K562 (cell line): ENCODE data around the gene SLC48A1. TPM values are rescaled to one million over a fixed set of nuclear protein-coding genes. Genes with fewer than 3 reads are reported as not detected.

ENCODE experiments used
- ATAC-seq: fragments of 200-7000 bp; cut with Tn5 transposase; 3 replicates; pipeline ENCODE4 v1.9.1; 2020; ENCODE audit warnings: moderate library complexity
- BruUV-seq: library from RNA; stranded (reverse); fragments of 400-500 nt; replicated peaks from 2 replicates; lab custom pipeline; 2021; lab: Mats Ljungman, UMichigan
- CTCF ChIA-PET: fragments of 300-600 bp; formaldehyde crosslinking; extraction: SDS; loops from one replicate; lab custom pipeline; 2021; ENCODE audit warnings: low intra/inter-chr PET ratio; lab: Yijun Ruan, JAX
- POLR2A ChIA-PET: fragments of 300-600, 350-650 bp; sonication (Branson Sonifier 250); formaldehyde crosslinking; extraction: SDS; loops from one replicate; lab custom pipeline; 2021; ENCODE audit warnings: antibody characterized with exemption, inconsistent platforms; lab: Yijun Ruan, JAX
- DNase-seq, 4 experiments: peaks; one replicate each; pipeline versions ENCODE4 v3.0.0 to v3.0.0-alpha.2; 2011 to 2018; ENCODE audit warnings: low spot score in 3 of 4, mixed read lengths in 3 of 4; ENCODE audit errors: extremely low read depth in 1 of 4
- FAIRE-seq: peaks from 2 replicates; lab custom pipeline; 2011; peaks lifted over from hg19 to GRCh38; lab: Jason Lieb, UNC
- H2AFZ ChIP-seq: 2 replicates; pipeline ENCODE4 v1.6.0; 2011; ENCODE audit warnings: low read depth, low read length, control low read depth, inconsistent platforms
- H3K27ac ChIP-seq: fragments of 200-600 bp; 3 replicates; pipeline ENCODE4 v1.8.0; 2011; ENCODE audit warnings: low read depth, mild to moderate bottlenecking, control low read depth, inconsistent platforms, low read length, moderate library complexity, mixed read lengths; ENCODE audit errors: extremely low read depth
- H3K27me3 ChIP-seq, 2 experiments: fragments of 300-600 bp in 1 of 2; 2 replicates in 1 of 2; 3 replicates in 1 of 2; pipeline versions ENCODE4 v1.6.0 to v1.8.0; 2011; ENCODE audit warnings: inconsistent platforms in 2 of 2, low read length in 2 of 2, mild to moderate bottlenecking in 1 of 2, mixed read lengths in 1 of 2, moderate library complexity in 1 of 2; ENCODE audit not compliant: control insufficient read depth in 2 of 2, insufficient read depth in 2 of 2
- H3K36me3 ChIP-seq: fragments of 300-600 bp; 3 replicates; pipeline ENCODE4 v1.8.0; 2011; ENCODE audit warnings: mild to moderate bottlenecking, low read length, inconsistent platforms; ENCODE audit not compliant: control insufficient read depth, insufficient read depth
- H3K4me1 ChIP-seq, 2 experiments: fragments of 200-600 bp in 1 of 2; replicated peaks in 1 of 2; 2 replicates in 1 of 2; 3 replicates in 1 of 2; pipeline versions ENCODE4 v1.5.1 to v1.8.0; 2011; ENCODE audit warnings: inconsistent platforms in 2 of 2, low read length in 2 of 2, mild to moderate bottlenecking in 1 of 2, mixed read lengths in 1 of 2, moderate library complexity in 1 of 2; ENCODE audit not compliant: control insufficient read depth in 2 of 2, insufficient read depth in 2 of 2
- H3K4me2 ChIP-seq: 2 replicates; pipeline ENCODE4 v1.6.1; 2011; ENCODE audit warnings: low read length, control low read depth, inconsistent platforms, mixed read lengths; ENCODE audit not compliant: insufficient read depth
- H3K4me3 ChIP-seq: fragments of 200-600 bp; sonication (generic), shearing (Covaris generic); 2 replicates; pipeline ENCODE4 v1.5.1; 2016; ENCODE audit warnings: control low read depth, inconsistent platforms
- H3K79me2 ChIP-seq: fragments of 200-600 bp; 3 replicates; pipeline ENCODE4 v1.8.0; 2011; ENCODE audit warnings: low read length, inconsistent platforms; ENCODE audit not compliant: control insufficient read depth, insufficient read depth
- H3K9ac ChIP-seq, 2 experiments: 2 replicates each; pipeline versions ENCODE4 v1.6.0 to v1.6.1; 2011; ENCODE audit warnings: low read depth in 2 of 2, low read length in 2 of 2, control low read depth in 1 of 2, inconsistent platforms in 1 of 2, mild to moderate bottlenecking in 1 of 2, mixed read lengths in 1 of 2; ENCODE audit not compliant: insufficient read depth in 1 of 2
- H3K9me1 ChIP-seq: one replicate; pipeline ENCODE4 v1.6.0; 2011; ENCODE audit warnings: inconsistent platforms, mild to moderate bottlenecking, low read length, moderate library complexity; ENCODE audit not compliant: control insufficient read depth, insufficient read depth
- H3K9me3 ChIP-seq: replicated peaks from 2 replicates; pipeline ENCODE4 v1.5.1; 2011; ENCODE audit warnings: low read depth, low read length, inconsistent platforms; ENCODE audit not compliant: control insufficient read depth, insufficient read depth
- H4K20me1 ChIP-seq: replicated peaks from 2 replicates; pipeline ENCODE4 v1.6.1; 2011; ENCODE audit warnings: low read length, inconsistent platforms, mixed read lengths; ENCODE audit not compliant: control insufficient read depth, insufficient read depth
- CBFA2T2 ChIP-seq: fragments of 450-650 bp; conservative IDR thresholded peaks from 2 replicates; pipeline ENCODE4 v1.6.1; 2017; ENCODE audit warnings: mild to moderate bottlenecking
- ESRRA ChIP-seq: fragments of 450-650 bp; IDR thresholded peaks from 2 replicates; pipeline ENCODE4 v1.6.1; 2014; ENCODE audit warnings: low read depth, mild to moderate bottlenecking, moderate library complexity, borderline replicate concordance
- HDAC8 ChIP-seq: fragments of 450-650 bp; IDR thresholded peaks from 2 replicates; pipeline ENCODE4 v1.6.1; 2016; ENCODE audit warnings: mild to moderate bottlenecking, missing genetic modification characterization, moderate library complexity, missing compliant biosample characterization
- HNRNPL ChIP-seq: fragments of 200-400 bp; formaldehyde crosslinking; IDR thresholded peaks from 2 replicates; pipeline ENCODE4 v1.6.1; 2017; ENCODE audit warnings: low read depth, mild to moderate bottlenecking, low read length
- ID3 ChIP-seq, 2 experiments: fragments of 250-450 bp in 1 of 2; fragments of 450-650 bp in 1 of 2; sonication (Bioruptor Pico) in 1 of 2; IDR thresholded peaks; 2 replicates each; pipeline versions ENCODE4 v1.6.1 to v1.8.0; 2016 to 2021; ENCODE audit warnings: mild to moderate bottlenecking in 2 of 2, moderate library complexity in 2 of 2, missing compliant biosample characterization in 1 of 2, missing genetic modification characterization in 1 of 2
- IRF9 ChIP-seq: fragments of 450-650 bp; IDR thresholded peaks from 2 replicates; pipeline ENCODE4 v1.6.1; 2016; ENCODE audit warnings: missing biosample characterization, missing genetic modification characterization
- KAT7 ChIP-seq: sonication (generic); formaldehyde crosslinking; IDR thresholded peaks from 2 replicates; pipeline ENCODE4 v1.8.0; 2022; ENCODE audit warnings: missing genetic modification reagents, mild to moderate bottlenecking, borderline replicate concordance
- MXI1 ChIP-seq: IDR thresholded peaks from 2 replicates; pipeline ENCODE4 v1.6.1; 2011; ENCODE audit warnings: low read depth, mild to moderate bottlenecking, improper control_type of control experiment, low read length
- RFX5 ChIP-seq: IDR thresholded peaks from 2 replicates; pipeline ENCODE4 v1.6.1; 2011; ENCODE audit warnings: low read depth, mild to moderate bottlenecking, improper control_type of control experiment, low read length
- SETDB1 ChIP-seq: IDR thresholded peaks from one replicate; pipeline ENCODE4 v1.6.1; 2012; ENCODE audit warnings: low read length, control low read depth, inconsistent platforms
- ZKSCAN8 ChIP-seq: fragments of 200-800 bp; sonication (Bioruptor generic); IDR thresholded peaks from 2 replicates; pipeline ENCODE4 v1.6.1; 2016; ENCODE audit warnings: missing genetic modification characterization, missing compliant biosample characterization
- ZNF12 ChIP-seq: sonication (generic); formaldehyde crosslinking; IDR thresholded peaks from 2 replicates; pipeline ENCODE4 v1.4.0; 2020; ENCODE audit warnings: mild to moderate bottlenecking, missing genetic modification reagents
- ZNF274 ChIP-seq: IDR thresholded peaks from 2 replicates; pipeline ENCODE4 v1.6.1; 2011; ENCODE audit warnings: low read depth, mild to moderate bottlenecking, low read length, moderate library complexity, borderline replicate concordance
- ZNF512 ChIP-seq: IDR thresholded peaks from 2 replicates; pipeline ENCODE4 v1.6.1; 2016; ENCODE audit warnings: missing genetic modification characterization, missing compliant biosample characterization
- ZNF583 ChIP-seq: fragments of 250-450 bp; sonication (Bioruptor Pico); IDR thresholded peaks from 2 replicates; pipeline ENCODE4 v1.4.0; 2020
- ZNF830 ChIP-seq: fragments of 250-450 bp; sonication (Bioruptor Pico); IDR thresholded peaks from 2 replicates; pipeline ENCODE4 v1.5.0; 2021; ENCODE audit warnings: mild to moderate bottlenecking
- WGBS: fragments of 100-300 bp; shearing (Covaris generic); methylation state at CpG from one replicate; pipeline ENCODE4 v1.1.6; 2016; ENCODE audit warnings: low coverage, mixed read lengths; ENCODE audit not compliant: insufficient coverage; ENCODE audit errors: missing lambda C conversion rate; 5-methylcytosine and 5-hydroxymethylcytosine counted together
- in situ Hi-C: fragments of 300-500 bp; cut with MboI; formaldehyde crosslinking; loops from 4 replicates; pipeline ENCODE4 v1.15.0; 2018; ENCODE audit warnings: inconsistent platforms, mixed read lengths
- intact Hi-C: fragments of 100-400 bp; cut with micrococcal nuclease; formaldehyde crosslinking; loops from 2 replicates; pipeline ENCODE4 v1.14.2; 2022
- polyA plus RNA-seq, 8 experiments: library from polyadenylated mRNA; depleted of rRNA in 4 of 8; stranded (reverse) in 5 of 8; unstranded in 3 of 8; fragments of >200 nt; fragmentation: Nextera tagmentation in 2 of 8; fragmentation: Illumina TruSeq in 1 of 8; extraction: Ambion mirVana in 2 of 8; extraction: Trizol in 1 of 8; gene quantifications; 2 replicates each; pipeline versions ENCODE4 v1.2.1 to v1.2.3, GENCODE V29; 2011 to 2014; ENCODE audit warnings: inconsistent platforms in 1 of 8, missing spikeins in 1 of 8
- total RNA-seq, 7 experiments: library from RNA; depleted of rRNA in 6 of 7; stranded (reverse); fragments of >200 nt in 6 of 7; fragmentation: Illumina TruSeq in 2 of 7; extraction: Trizol in 2 of 7; gene quantifications; 2 replicates each; pipeline versions ENCODE4 v1.2.1 to v1.2.3, GENCODE V29; 2011 to 2021; ENCODE audit warnings: low replicate concordance in 1 of 7
- TF ChIP-seq, protein P1 (sequence below): fragments of 200-400 bp; formaldehyde crosslinking; IDR thresholded peaks from 2 replicates; pipeline ENCODE4 v1.6.1; 2017; ENCODE audit warnings: mild to moderate bottlenecking, low read depth, low read length, moderate library complexity

The SLC48A1 gene
- total and polyA plus RNA-seq, 9 of the 15 experiments (the other 6 are each of a cell fraction or from before 2014, with no cell fraction given), result 10.7 to 37.5 (median 18.7) TPM

DNA sequence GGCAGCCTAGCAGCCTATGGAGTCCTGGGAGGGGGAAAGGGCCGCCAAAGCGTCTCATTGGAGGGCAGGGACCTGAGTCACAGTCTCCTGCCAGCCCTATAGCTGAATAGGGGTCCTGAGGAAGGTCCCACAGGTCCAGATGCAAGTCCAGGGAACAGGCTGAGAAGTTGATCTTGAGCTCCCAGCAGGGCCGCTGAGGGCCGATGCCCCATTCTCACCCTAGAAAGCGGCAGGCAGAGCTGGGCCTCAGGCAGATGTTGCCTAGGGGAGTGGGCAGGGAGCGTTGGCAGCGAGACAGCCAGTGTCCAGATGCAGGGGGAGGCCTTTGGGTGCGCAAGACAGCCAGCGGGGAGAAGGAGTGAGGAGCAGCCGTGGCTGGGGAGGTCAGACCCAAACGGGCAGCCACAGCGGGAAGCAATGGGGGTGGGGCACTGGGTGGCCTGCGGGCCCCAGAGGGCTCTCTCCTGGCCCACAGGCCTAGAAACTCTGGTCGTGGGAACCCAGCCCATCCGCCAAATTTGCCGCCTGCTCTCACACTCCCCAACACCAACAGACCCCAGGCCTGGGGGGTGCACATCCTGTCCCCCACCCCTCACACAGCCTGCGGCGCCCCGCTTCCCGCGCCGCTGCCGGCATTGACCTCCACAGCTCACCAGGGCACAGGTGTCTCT, 45.6 kb downstream of the SLC48A1 start:
- 5% methylated on average over 22 of the region's 23 CpGs for whole genome bisulfite sequencing
- H3K9me1 ChIP-seq, result no peaks in the 10 kb centered on the region
- peaks cover 54 to 62% of the 10 kb centered on the region in 2 experiments for H3K4me1 ChIP-seq
- peaks cover 69% of the 10 kb centered on the region for H3K79me2 ChIP-seq
- ATAC-seq (peak; percentile 48), FAIRE-seq (peak; percentile 11), DNase-seq (peak; percentile 57 to 62 (median 60))
- ChIA-PET POLR2A (interaction anchor here (1.0 to 2.6 kb wide), 5 partner anchors 9 to 32 kb away, joined by 3 to 18 read pairs (median 7); no protein-coding TSS in a partner anchor), CTCF (interaction anchor here (0.5 to 2.6 kb wide), 2 partner anchors 19 to 104 kb away, joined by 3 to 17 read pairs; no protein-coding TSS in a partner anchor)
- H3K27me3 ChIP-seq, result no peaks in the 10 kb centered on the region
- no peaks in the 10 kb centered on the region for H3K9me3 ChIP-seq
- intact Hi-C loops, result loop anchor here (1.0 kb wide), 1 partner anchor 19 kb away; no protein-coding TSS in a partner anchor
- no TSS peak for BruUV-seq
- peak overlapping the region; percentile 71 for H3K27ac ChIP-seq
- H2AFZ ChIP-seq, result no peak overlapping the region
- peak overlapping the region; percentile 68 for H3K4me3 ChIP-seq
- H3K4me2 ChIP-seq, result peak overlapping the region; percentile 83
- in situ Hi-C loops, result no loop called here
- H3K9ac ChIP-seq, result peak overlapping the region; percentile 58 to 91
- peaks cover 36% of the 10 kb centered on the region for H3K36me3 ChIP-seq
- H4K20me1 ChIP-seq, result no peaks in the 10 kb centered on the region
- TF ChIP-seq HDAC8 (tag) (no peak), ID3 (CRISPR knock-in tag; IDR thresholded peaks at IDR 0.05) (no peak), ID3 (tag; IDR thresholded peaks at IDR 0.05) (no peak), CBFA2T2 (no peak), ZNF512 (tag) (no peak), MXI1 (no peak), ZKSCAN8 (CRISPR knock-in tag) (no peak), SETDB1 (no peak), ZNF830 (CRISPR knock-in tag) (no peak), ZNF583 (CRISPR knock-in tag) (no peak), ZNF12 (CRISPR knock-in tag) (0 out of 2 replicates have a peak, but pooled peaks have one; percentile 15), HNRNPL (peak; percentile 42; the same call in 1 of the 2 replicates), ESRRA (no peak), IRF9 (no peak), RFX5 (no peak), ZNF274 (no peak), KAT7 (CRISPR knock-in tag) (0 out of 2 replicates have a peak, but pooled peaks have one; percentile 53)
- TF ChIP-seq, protein P1, sequence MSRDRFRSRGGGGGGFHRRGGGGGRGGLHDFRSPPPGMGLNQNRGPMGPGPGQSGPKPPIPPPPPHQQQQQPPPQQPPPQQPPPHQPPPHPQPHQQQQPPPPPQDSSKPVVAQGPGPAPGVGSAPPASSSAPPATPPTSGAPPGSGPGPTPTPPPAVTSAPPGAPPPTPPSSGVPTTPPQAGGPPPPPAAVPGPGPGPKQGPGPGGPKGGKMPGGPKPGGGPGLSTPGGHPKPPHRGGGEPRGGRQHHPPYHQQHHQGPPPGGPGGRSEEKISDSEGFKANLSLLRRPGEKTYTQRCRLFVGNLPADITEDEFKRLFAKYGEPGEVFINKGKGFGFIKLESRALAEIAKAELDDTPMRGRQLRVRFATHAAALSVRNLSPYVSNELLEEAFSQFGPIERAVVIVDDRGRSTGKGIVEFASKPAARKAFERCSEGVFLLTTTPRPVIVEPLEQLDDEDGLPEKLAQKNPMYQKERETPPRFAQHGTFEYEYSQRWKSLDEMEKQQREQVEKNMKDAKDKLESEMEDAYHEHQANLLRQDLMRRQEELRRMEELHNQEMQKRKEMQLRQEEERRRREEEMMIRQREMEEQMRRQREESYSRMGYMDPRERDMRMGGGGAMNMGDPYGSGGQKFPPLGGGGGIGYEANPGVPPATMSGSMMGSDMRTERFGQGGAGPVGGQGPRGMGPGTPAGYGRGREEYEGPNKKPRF, result no peak
